Tibial artery (tissue), 4 donors: ENCODE data around the gene FAM186B.

Source experiments
- DNase-seq, 2 donors: peaks; one replicate each; pipeline ENCODE4 v3.0.0-alpha.2; 2019
- H3K27ac ChIP-seq, 2 donors: fragments of 200-600 bp; sonication (generic) in 1 of 2; 1 replicate in 1 of 2; 2 replicates in 1 of 2; pipeline ENCODE4 v1.5.1; 2018 to 2019; ENCODE audit warnings: mild to moderate bottlenecking in 1 of 2
- H3K27me3 ChIP-seq, 2 donors: fragments of 200-600 bp; sonication (generic) in 1 of 2; one replicate each; pipeline versions ENCODE4 v1.5.1 to v1.6.0; 2016 to 2019
- H3K36me3 ChIP-seq, 3 donors: fragments of 200-600 bp; sonication (generic) in 2 of 3; one replicate each; pipeline ENCODE4 v1.5.1; 2016 to 2019; ENCODE audit warnings: mild to moderate bottlenecking in 2 of 3
- H3K4me1 ChIP-seq, 4 donors: fragments of 200-600 bp; sonication (generic) in 2 of 4; 1 replicate in 3 of 4; 2 replicates in 1 of 4; pipeline ENCODE4 v1.5.1; 2016 to 2019
- H3K4me3 ChIP-seq, 2 donors: fragments of 200-600 bp; sonication (generic) in 1 of 2; 1 replicate in 1 of 2; 2 replicates in 1 of 2; pipeline ENCODE4 v1.5.1; 2018 to 2019; ENCODE audit warnings: mild to moderate bottlenecking in 2 of 2
- H3K9me3 ChIP-seq, 3 donors: fragments of 200-600 bp; sonication (generic) in 1 of 3; one replicate each; pipeline ENCODE4 v1.5.1; 2016 to 2019
- CTCF ChIP-seq, 2 experiments: fragments of 200-600 bp in 1 of 2; fragments of 450-650 bp in 1 of 2; IDR thresholded peaks; one replicate each; pipeline ENCODE4 v1.5.1; 2017 to 2019; ENCODE audit warnings: antibody characterized with exemption in 2 of 2, mild to moderate bottlenecking in 1 of 2, moderate library complexity in 1 of 2
- intact Hi-C: fragments of 100-400 bp; cut with DNase I; formaldehyde crosslinking; loops from one replicate; pipeline ENCODE4 v1.15.0; 2023; ENCODE audit warnings: low total_unique reads

The FAM186B gene

GRCh38 chr12:49547090-49547690 is 58.2 kb downstream of the FAM186B start:
- H3K9me3 ChIP-seq: no peaks in the 10 kb centered on the region
- peaks cover 0 to 20% (median 15%) of the 10 kb centered on the region in 4 donors for H3K4me1 ChIP-seq
- H3K27me3 ChIP-seq: peaks cover 0 to 67% of the 10 kb centered on the region in 2 donors
- H3K36me3 ChIP-seq: no peaks in the 10 kb centered on the region
- H3K4me3 ChIP-seq: no peak overlapping the region
- no peak for DNase-seq
- no peak overlapping the region for H3K27ac ChIP-seq
- intact Hi-C loops: no loop called here
- TF ChIP-seq CTCF (IDR thresholded peaks at IDR 0.05): no peak

- TF ChIP-seq CTCF (IDR thresholded peaks at IDR 0.05): no peak
- Histone ChIP-seq H3K4me3 (no peak overlapping the region), H3K9me3 (no peaks in the 10 kb centered on the region), H3K36me3 (no peaks in the 10 kb centered on the region), H3K27me3 (peaks cover 0 to 67% of the 10 kb centered on the region in 2 donors), H3K4me1 (peaks cover 0 to 16% (median 13%) of the 10 kb centered on the region in 4 donors), H3K27ac (no peak overlapping the region)
- DNase-seq: no peak
- intact Hi-C loops: no loop called here
Measured at GRCh38 chr12:49546481-49546880, 59.0 kb downstream of the FAM186B start.

DNA sequence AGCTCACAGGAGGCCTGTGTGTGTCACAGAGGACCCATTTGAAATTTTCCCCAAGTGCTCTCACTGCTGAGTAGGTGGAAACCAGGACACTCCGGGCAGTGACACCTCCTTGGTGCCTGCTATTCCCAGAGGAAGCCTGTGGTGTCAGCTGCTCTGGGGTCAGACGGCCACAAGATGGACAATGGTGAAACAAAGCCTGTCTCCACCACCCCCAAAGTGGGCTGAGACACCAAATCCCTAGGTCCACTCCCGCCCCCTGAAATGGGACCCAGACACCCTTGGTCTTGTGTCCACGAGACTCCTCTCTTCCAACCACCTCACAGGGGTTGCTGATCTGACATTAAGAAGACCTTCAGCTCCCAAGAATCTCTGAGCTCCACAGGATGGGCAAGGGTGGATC is 59.6 kb downstream of the FAM186B start:
- H3K36me3 ChIP-seq: no peaks in the 10 kb centered on the region
- H3K4me3 ChIP-seq: no peak overlapping the region
- no peak for TF ChIP-seq CTCF (IDR thresholded peaks at IDR 0.05)
- DNase-seq: no peak
- peaks cover 0 to 15% (median 13%) of the 10 kb centered on the region in 4 donors for H3K4me1 ChIP-seq
- intact Hi-C loops: no loop called here
- no peaks in the 10 kb centered on the region for H3K9me3 ChIP-seq
- peaks cover 0 to 68% of the 10 kb centered on the region in 2 donors for H3K27me3 ChIP-seq
- no peak overlapping the region for H3K27ac ChIP-seq

DNA sequence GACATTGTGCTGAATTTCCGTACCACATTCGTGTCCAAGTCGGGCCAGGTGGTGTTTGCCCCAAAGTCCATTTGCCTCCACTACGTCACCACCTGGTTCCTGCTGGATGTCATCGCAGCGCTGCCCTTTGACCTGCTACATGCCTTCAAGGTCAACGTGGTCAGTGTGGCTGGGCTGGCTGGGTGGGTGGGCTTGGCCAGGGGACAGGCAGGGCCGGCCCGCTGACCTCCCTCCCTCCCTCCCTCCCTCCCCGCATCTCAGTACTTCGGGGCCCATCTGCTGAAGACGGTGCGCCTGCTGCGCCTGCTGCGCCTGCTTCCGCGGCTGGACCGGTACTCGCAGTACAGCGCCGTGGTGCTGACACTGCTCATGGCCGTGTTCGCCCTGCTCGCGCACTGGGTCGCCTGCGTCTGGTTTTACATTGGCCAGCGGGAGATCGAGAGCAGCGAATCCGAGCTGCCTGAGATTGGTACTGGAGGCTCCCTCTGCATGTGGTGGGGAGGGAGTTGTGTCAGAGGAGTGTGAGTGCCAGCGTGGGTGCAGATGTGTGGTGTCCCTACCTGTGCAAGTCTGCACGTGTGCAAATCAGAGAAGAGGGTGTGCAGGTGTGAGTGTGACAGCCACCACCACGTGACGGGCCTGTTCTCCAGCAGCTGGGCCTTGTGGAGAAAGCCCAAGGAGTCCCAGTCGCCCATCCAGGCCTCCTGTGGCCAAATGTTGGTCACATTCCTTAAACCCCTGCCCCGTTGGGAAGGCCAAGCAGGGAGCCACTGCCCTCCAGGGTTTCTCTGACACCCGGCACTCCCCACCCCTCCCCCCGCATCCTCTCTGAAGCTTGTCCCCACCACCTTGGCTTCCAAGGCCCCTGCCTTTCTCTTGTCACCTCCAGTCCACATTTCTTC is 61.3 kb downstream of the FAM186B start:
- Histone ChIP-seq H3K4me3 (no peak overlapping the region), H3K36me3 (no peaks in the 10 kb centered on the region), H3K27me3 (peaks cover 0 to 76% of the 10 kb centered on the region in 2 donors), H3K9me3 (no peaks in the 10 kb centered on the region), H3K4me1 (peaks cover 0 to 12% (median 10%) of the 10 kb centered on the region in 4 donors), H3K27ac (no peak overlapping the region)
- TF ChIP-seq CTCF (IDR thresholded peaks at IDR 0.05): no peak
- intact Hi-C loops: no loop called here
- DNase-seq: no peak

GRCh38 chr12:49543221-49543913 is 62.1 kb downstream of the FAM186B start:
- no peak for TF ChIP-seq CTCF (IDR thresholded peaks at IDR 0.05)
- peak in 1 of 2 donors; percentile 52 for DNase-seq
- Histone ChIP-seq H3K4me3 (no peak overlapping the region), H3K27me3 (peaks cover 0 to 76% of the 10 kb centered on the region in 2 donors), H3K9me3 (no peaks in the 10 kb centered on the region), H3K4me1 (peaks cover 0 to 12% (median 8%) of the 10 kb centered on the region in 4 donors), H3K27ac (no peak overlapping the region), H3K36me3 (no peaks in the 10 kb centered on the region)
- intact Hi-C loops: no loop called here
